Gastrocnemius medialis (tissue), 4 donors: Measurements from ENCODE around the gene IL1RAP.

Source experiments
- CTCF ChIP-seq, 5 experiments: fragments of 450-650 bp in 3 of 5; fragments of 200-600 bp in 2 of 5; sonication (generic) in 2 of 5; IDR thresholded peaks in 4 of 5; conservative IDR thresholded peaks in 1 of 5; 1 replicate in 4 of 5; 2 replicates in 1 of 5; pipeline ENCODE4 v1.5.1; 2016 to 2019; ENCODE audit warnings: antibody characterized with exemption in 5 of 5, mild to moderate bottlenecking in 3 of 5, moderate library complexity in 3 of 5
- POLR2A ChIP-seq, 2 donors: fragments of 450-650 bp; IDR thresholded peaks; one replicate each; pipeline ENCODE4 v1.6.1; 2017; ENCODE audit warnings: antibody characterized with exemption in 2 of 2, mild to moderate bottlenecking in 2 of 2, moderate library complexity in 2 of 2

- TF ChIP-seq CTCF (IDR thresholded peaks at IDR 0.05 in 4 of 5, conservative IDR thresholded peaks at IDR 0.05 in 1 of 5) (no peak), POLR2A (IDR thresholded peaks at IDR 0.05) (no peak)
Measured at GRCh38 chr3:190619353-190619752, 105.5 kb downstream of the IL1RAP start.
